HG02943 (cell line): ENCODE data around the gene SMIM44.
A peak's percentile ranks its signal among the peaks of the same experiment; 100 is the strongest.

Experiments used
- ATAC-seq: cut with Tn5 transposase; IDR thresholded peaks from one replicate; pipeline ENCODE4 v1.9.1; 2021; ENCODE audit warnings: mild to moderate bottlenecking, low read depth, moderate library complexity; ENCODE audit not compliant: unreplicated experiment

SMIM44 gene

GRCh38 chr19:3443840-3444694, 39.2 kb downstream of the SMIM44 start:
- no peak for ATAC-seq

GRCh38 chr19:3442487-3443071, 40.7 kb downstream of the SMIM44 start:
- ATAC-seq, result no peak

DNA sequence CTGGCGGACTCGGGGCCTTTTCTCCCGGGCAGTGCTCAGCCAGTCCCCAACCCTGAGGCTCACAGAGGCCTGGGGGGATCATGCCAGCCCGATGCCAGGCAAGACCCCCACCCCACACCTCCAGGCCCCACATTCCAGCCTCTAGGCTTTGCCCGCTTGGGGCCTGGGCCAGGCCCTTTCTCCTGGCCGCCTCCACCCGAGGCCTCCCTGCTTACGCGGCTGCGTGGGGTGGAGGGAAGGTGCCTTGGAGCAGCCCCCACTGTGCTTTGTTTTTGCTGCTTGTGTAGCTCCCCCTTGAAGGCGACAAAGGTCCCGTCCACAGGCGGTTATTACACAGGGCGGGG, 41.3 kb downstream of the SMIM44 start:
- no peak for ATAC-seq

DNA sequence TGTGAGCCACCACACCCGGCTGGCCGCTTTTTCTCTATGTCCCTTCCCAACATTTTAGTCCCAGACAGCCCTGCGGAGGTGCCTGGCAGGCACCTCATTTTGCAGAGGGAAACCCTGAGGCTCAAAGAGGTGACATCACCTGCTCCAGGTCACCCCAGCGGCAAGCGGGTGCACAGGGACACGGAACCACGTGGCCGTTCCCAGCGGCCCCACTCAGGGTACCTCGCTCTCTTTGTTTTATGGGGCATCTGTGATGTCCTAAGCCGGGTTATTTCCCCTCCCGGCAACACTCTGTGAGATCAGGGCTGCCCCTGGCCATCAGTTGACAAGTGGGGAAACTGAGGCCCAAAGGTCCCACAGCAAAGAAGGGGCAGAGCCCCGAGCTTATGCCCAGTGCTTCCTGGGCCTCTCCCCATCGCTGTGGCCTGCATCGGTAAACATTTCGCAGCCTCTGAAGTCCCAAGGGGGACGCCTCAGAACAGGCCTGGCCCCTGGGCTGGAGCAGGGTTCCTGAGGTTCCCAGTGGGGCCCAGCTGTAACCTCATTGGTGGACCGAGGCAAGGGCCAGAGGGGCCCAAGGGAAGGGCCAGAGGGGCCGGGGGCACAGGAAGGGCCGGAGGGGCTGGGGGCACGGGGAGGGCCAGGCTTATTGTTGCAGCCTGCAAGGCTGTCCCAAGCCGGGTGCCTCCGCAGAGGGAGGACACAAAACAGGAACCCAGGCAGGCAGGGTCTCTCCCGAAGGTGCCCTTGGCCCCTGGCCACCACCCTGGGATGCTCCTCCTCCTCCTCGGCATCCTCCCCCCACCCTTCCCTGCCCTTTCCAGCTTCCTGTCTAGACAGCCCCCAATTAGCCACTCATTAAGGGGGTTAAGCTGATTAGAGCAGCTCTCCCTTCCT, 41.9 kb downstream of the SMIM44 start:
- no peak for ATAC-seq

DNA sequence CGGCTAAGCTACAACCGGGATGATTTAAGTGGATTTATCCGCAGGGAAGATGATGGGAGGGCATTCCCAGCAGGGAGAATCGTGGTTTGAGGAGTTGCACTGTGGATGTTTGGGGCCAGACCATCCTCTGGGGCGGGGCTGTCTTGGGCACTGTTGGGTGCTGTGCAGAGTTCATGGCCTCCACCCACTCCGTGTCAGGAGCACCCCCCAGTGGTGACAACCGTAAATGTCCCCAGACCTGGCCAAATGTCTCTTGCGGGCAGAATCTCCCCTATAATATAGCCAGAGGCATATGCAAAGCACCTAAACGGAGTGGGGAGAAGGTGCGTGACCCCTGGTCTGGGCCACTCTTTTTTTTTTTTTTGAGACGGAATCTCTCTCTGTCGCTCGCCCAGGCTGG, 43.2 kb downstream of the SMIM44 start:
- no peak for ATAC-seq

DNA sequence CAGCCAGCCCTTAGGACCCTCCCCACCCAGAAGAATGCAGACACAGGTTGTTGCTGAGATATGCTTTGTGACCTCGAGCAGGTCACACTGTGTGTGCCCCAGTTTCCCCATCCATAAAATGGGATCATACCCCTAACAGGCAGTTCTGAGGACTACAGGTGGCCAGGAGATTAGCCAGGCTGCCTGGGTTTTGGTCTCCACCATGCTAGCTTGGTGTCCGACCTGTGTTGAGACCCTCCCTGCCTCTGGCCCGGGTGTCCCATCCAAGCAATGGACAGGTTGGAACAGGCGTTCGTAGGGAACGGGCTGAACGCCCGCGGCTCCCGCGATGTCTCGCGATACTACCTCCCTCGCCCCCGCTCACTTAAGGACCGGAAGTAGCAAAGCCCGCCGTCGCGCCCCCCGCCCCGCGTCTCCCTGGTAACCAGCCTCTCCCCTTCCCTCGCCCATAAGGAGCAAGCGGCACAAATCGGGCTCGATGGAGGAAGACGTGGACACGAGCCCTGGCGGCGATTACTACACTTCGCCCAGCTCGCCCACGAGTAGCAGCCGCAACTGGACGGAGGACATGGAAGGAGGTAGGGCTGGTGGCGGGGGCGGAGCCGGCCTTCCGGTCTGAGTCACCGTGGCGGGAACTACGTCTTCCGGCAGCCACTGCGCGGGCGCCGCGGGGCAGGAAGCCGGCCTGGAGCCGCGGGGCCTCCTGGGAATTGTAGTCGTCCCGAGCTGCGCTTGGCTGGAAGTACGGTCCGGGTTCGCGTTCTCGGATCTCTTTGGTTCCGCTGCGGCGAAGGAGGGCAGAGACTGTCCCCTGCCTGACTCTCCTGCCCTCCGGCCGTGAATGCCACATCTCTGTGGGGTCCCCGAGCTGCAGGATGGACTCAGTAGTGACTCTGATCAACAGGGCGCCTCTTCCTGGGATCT, 48.3 kb downstream of the SMIM44 start:
- ATAC-seq, result peak; percentile 80

DNA sequence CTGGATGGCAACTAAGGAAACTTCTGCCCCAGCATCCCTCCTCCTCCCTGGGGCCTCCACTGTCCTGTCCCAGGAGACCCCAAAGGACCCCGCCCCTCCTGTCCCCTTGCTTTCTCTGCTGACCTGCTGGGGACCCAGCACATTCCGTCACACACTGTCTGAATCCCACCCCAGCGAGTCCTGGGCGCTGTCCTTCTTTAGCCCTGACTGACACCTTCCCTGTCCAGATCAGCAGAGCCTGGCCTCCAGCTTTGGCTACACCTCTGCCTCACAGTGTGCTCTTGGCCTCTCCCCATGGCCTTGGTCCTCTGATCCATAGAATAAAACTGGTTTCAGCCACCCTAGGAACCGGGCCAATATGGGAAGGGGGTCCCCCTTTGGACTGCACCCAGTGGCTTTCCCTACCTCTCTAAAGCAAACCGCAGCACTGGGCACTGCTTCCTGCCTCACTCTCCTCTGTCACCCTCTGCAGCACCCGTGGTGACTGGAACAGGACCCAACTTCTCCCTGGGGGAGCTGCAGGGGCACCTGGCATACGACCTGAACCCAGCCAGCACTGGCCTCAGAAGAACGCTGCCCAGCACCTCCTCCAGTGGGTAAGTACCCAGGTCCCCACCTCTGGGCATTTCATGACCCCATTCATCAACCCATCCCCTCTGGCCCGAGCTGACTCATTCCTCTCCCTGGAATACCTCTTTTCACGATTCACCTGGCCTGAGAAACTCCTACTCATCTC, 49.3 kb downstream of the SMIM44 start:
- ATAC-seq, result no peak

DNA sequence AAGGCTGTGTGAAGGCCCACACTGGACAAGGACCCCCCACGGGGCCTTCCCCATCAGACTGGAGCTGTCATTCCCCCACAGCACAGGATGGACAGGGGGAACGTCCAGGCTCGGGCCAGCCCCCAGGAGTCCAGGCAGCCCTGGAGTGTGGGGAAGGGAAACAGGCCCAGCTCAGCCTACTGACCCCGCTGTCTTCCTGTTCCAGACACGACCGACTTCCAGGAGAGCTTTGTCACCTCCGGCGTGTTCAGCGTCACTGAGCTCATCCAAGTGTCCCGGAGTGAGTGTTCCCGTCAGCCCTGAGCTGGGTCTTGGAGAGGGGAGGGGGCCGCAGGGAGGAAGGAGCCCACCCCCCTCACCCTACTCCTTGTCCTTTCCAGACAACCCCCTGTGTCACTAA, 49.9 kb downstream of the SMIM44 start:
- ATAC-seq, result no peak
